Activated CD8-positive, alpha-beta T cell treated with anti-CD3 and anti-CD28 coated beads for 36 hours (primary cell): ENCODE results near the gene MSH4. TPM values are rescaled to one million over a fixed set of nuclear protein-coding genes. Genes with fewer than 3 reads are reported as not detected.
A peak's percentile ranks its signal among the peaks of the same experiment; 100 is the strongest.
"Not testable (repeated sequence)": the region's sequence is repeated elsewhere in the genome, so short reads cannot be mapped to it uniquely, and the experiment has no call there.

ENCODE experiments used
- ATAC-seq: fragments of 200-7000 bp; cut with Tn5 transposase; one replicate; pipeline ENCODE4 v1.10.0; 2021; ENCODE audit warnings: mild to moderate bottlenecking, moderate library complexity
- CTCF ChIA-PET: fragments of 350-600 bp; sonication (Branson Sonifier 250); formaldehyde crosslinking; loops from one replicate; lab custom pipeline; 2021; ENCODE audit warnings: antibody characterized with exemption; lab: Charles Lee
- POLR2A ChIA-PET: fragments of 350-600 bp; sonication (Branson Sonifier 250); formaldehyde crosslinking; loops from one replicate; lab custom pipeline; 2021; ENCODE audit warnings: antibody characterized with exemption; lab: Charles Lee
- DNase-seq: peaks from one replicate; pipeline ENCODE4 v3.0.0-alpha.2; 2020
- H3K27ac Mint-ChIP-seq: one replicate; pipeline ENCODE4 v1.8.0; 2021; ENCODE audit warnings: mild to moderate bottlenecking, mixed read lengths
- H3K27me3 Mint-ChIP-seq: one replicate; pipeline ENCODE4 v1.8.0; 2021; ENCODE audit warnings: mixed read lengths
- H3K36me3 Mint-ChIP-seq: one replicate; pipeline ENCODE4 v1.8.0; 2021; ENCODE audit warnings: low read depth, mixed read lengths
- H3K4me1 Mint-ChIP-seq: one replicate; pipeline ENCODE4 v1.8.0; 2021; ENCODE audit warnings: low read depth, mixed read lengths
- H3K4me3 Mint-ChIP-seq: one replicate; pipeline ENCODE4 v1.8.0; 2021; ENCODE audit warnings: mild to moderate bottlenecking, moderate library complexity, mixed read lengths
- H3K9me3 Mint-ChIP-seq: one replicate; pipeline ENCODE4 v1.8.0; 2021; ENCODE audit warnings: mixed read lengths
- intact Hi-C: fragments of 100-400 bp; cut with micrococcal nuclease; formaldehyde crosslinking; loops from one replicate; pipeline ENCODE4 v1.10.0; 2022
- total RNA-seq, 2 experiments: library from RNA; stranded (reverse); gene quantifications; one replicate each; pipeline ENCODE4 v1.2.3, GENCODE V29; 2021
- TF ChIP-seq, protein P1 (sequence below): fragments of 200-600 bp; IDR thresholded peaks from one replicate; pipeline ENCODE4 v1.8.0; 2022; ENCODE audit warnings: antibody characterized with exemption, mild to moderate bottlenecking

The MSH4 gene
- total RNA-seq, 2 experiments from 2014 or later: 0.16 to 0.32 TPM

DNA sequence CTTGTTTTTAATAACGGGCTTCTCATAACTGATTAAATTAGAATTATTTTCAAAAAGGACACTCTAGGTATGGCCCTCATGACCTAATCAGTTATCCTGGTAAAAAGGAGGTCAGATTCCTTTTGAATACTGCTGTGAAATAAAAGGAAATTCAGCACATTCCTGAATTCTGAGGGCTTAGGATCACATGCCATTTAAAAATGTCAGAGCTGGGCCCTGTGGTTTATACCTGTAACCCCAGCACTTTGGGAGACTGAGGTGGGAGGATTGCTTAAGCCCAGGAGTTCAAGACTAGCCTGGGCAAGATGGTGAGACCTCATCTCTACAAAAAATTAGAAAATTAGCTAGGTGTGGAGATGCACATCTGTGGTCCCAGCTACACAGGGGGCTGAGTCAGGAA is 28.7 kb upstream of the MSH4 start:
- ChIA-PET CTCF (no interaction called here), POLR2A (interaction anchor here (2.9 kb wide), 1 partner anchor 19 kb away, joined by 10 read pairs; the partner anchor contains the start of gene RABGGTB)
- Mint-ChIP-seq H3K27me3 (no peaks in the 10 kb centered on the region), H3K4me3 (no peak overlapping the region), H3K9me3 (no peaks in the 10 kb centered on the region), H3K36me3 (no peaks in the 10 kb centered on the region), H3K27ac (no peak overlapping the region), H3K4me1 (no peaks in the 10 kb centered on the region)
- no peak for DNase-seq
- intact Hi-C loops: no loop called here
- no peak for ATAC-seq
- TF ChIP-seq, protein P1, sequence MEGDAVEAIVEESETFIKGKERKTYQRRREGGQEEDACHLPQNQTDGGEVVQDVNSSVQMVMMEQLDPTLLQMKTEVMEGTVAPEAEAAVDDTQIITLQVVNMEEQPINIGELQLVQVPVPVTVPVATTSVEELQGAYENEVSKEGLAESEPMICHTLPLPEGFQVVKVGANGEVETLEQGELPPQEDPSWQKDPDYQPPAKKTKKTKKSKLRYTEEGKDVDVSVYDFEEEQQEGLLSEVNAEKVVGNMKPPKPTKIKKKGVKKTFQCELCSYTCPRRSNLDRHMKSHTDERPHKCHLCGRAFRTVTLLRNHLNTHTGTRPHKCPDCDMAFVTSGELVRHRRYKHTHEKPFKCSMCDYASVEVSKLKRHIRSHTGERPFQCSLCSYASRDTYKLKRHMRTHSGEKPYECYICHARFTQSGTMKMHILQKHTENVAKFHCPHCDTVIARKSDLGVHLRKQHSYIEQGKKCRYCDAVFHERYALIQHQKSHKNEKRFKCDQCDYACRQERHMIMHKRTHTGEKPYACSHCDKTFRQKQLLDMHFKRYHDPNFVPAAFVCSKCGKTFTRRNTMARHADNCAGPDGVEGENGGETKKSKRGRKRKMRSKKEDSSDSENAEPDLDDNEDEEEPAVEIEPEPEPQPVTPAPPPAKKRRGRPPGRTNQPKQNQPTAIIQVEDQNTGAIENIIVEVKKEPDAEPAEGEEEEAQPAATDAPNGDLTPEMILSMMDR: no peak

DNA sequence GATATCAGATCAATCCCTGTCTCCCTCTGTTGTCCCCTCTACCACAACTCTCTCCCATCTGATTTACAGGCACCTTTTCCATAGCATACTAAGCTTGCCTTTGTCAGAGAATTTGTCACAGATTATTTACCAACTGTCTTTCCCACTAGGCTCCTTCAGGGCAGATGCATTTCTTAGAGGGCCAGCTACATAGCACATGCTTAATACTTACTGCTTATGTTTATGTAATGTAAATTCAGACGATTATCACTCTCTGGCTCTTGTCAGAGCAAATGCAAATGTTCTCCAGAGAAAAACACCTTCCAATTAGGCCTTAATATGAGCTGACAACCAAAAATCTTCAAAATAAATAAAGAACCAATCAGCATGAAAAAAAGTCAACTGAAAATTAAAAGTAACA is 25.9 kb upstream of the MSH4 start:
- Mint-ChIP-seq H3K4me3 (no peak overlapping the region), H3K36me3 (no peaks in the 10 kb centered on the region), H3K9me3 (no peaks in the 10 kb centered on the region), H3K4me1 (no peaks in the 10 kb centered on the region), H3K27ac (no peak overlapping the region), H3K27me3 (peaks cover 3% of the 10 kb centered on the region)
- ChIA-PET POLR2A (no interaction called here), CTCF (no interaction called here)
- DNase-seq (no peak), ATAC-seq (no peak)
- TF ChIP-seq, protein P1: no peak
- intact Hi-C loops: no loop called here

DNA sequence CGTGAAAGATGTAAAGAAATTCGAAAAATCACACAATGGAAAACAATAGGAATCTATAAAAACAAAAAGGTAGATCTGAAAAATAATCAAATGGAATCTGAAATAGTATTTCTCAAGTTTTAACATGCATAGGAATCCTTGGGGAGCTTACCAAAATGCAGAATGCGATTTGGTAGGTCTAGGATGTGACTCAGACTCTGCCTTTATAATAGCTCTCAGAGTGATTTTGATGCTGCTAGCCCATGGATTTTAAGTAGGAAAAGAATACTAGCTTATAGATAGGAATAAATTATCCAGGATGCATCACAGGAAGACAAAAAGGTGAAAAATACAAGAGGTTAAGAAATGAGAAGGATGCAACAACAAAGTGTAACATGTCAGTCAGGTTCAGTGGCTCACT is 24.7 kb upstream of the MSH4 start:
- ChIA-PET POLR2A (no interaction called here), CTCF (no interaction called here)
- no peak for DNase-seq
- no peaks in the 10 kb centered on the region for H3K4me1 Mint-ChIP-seq
- ATAC-seq: no peak
- H3K4me3 Mint-ChIP-seq: no peak overlapping the region
- no peak overlapping the region for H3K27ac Mint-ChIP-seq
- peaks cover 3% of the 10 kb centered on the region for H3K27me3 Mint-ChIP-seq
- H3K9me3 Mint-ChIP-seq: no peaks in the 10 kb centered on the region
- TF ChIP-seq, protein P1: no peak
- intact Hi-C loops: no loop called here
- H3K36me3 Mint-ChIP-seq: no peaks in the 10 kb centered on the region

DNA sequence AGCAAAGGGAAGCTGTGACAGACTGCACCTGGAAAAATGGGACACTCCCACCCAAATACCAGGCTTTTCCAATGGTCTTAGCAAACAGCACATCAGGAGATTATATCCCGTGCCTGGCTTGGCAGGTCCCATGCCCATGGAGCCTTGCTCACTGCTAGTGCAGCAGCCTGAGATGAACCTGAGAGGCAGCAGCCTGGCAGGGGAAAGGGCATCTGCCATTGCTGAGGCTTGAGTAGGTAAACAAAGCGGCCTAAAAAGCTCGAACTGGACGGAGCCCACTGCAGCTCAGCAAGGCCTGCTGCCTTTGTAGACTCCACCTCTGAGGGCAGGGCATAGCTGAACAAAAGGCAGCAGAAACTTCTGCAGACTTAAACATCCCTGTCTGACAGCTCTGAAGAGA is 18.9 kb upstream of the MSH4 start:
- DNase-seq, CTCF ChIA-PET, intact Hi-C loops, H3K4me3 Mint-ChIP-seq, H3K27ac Mint-ChIP-seq, H3K27me3 Mint-ChIP-seq, ATAC-seq, H3K9me3 Mint-ChIP-seq, H3K4me1 Mint-ChIP-seq, H3K36me3 Mint-ChIP-seq: not testable (repeated sequence)
- POLR2A ChIA-PET: interaction anchor here (1.9 kb wide), 1 partner anchor 71 kb away, joined by 4 read pairs; no protein-coding TSS in a partner anchor

DNA sequence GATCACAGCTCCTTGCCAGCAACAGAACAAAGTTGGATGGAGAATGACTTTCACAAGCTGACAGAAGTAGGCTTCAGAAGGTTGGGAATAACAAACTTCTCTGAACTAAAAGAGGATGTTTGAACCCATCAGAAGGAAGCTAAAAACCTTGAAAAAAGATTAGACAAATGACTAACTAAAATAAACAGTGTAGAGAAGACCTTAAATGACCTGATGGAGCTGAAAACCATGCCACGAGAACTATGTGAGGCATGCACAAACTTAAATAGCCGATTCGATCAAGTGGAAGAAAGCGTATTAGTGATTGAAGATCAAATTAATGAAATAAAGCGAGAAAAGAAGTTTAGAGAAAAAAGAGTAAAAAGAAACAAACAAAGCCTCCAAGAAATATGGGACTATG is 18.0 kb upstream of the MSH4 start:
- H3K27me3 Mint-ChIP-seq, H3K36me3 Mint-ChIP-seq, intact Hi-C loops, H3K4me1 Mint-ChIP-seq, ATAC-seq, H3K4me3 Mint-ChIP-seq, H3K9me3 Mint-ChIP-seq, H3K27ac Mint-ChIP-seq, CTCF ChIA-PET, DNase-seq: not testable (repeated sequence)
- POLR2A ChIA-PET: interaction anchor here (1.9 kb wide), 1 partner anchor 72 kb away, joined by 4 read pairs; no protein-coding TSS in a partner anchor

DNA sequence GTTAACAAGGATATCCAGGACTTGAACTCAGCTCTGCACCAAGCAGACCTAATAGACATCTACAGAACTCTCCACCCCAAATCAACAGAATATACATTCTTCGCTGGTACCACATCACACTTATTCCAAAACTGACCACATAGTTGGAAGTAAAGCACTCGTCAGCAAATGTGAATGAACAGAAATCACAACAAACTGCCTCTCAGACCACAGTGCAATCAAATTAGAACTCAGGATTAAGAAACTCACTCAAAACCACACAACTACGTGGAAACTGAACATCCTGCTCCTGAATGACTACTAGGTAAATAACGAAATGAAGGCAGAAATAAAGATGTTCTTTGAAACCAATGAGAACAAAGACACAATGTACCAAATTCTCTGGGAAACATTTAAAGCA is 16.5 kb upstream of the MSH4 start:
- DNase-seq, POLR2A ChIA-PET, H3K27ac Mint-ChIP-seq, H3K4me1 Mint-ChIP-seq, H3K36me3 Mint-ChIP-seq, H3K9me3 Mint-ChIP-seq, CTCF ChIA-PET, H3K4me3 Mint-ChIP-seq, ATAC-seq, intact Hi-C loops, H3K27me3 Mint-ChIP-seq: not testable (repeated sequence)

DNA sequence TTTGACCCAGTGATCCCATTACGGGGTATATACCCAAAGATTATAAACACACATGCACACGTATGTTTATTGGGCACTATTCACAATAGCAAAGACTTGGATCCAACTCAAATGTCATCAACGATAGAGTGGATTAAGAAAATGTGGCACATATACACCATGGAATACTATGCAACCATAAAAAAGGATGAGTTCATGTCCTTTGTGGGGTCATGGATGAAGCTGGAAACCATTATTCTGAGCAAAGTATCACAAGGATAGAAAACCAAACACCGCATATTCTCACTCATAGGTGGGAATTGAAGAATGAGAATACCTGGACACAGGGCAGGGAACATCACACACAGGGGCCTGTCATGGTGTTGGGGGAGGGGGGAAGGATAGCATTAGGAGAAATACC is 12.8 kb upstream of the MSH4 start:
- Mint-ChIP-seq H3K4me3 (peak overlapping the region; percentile 36), H3K27ac (peak overlapping the region; percentile 38), H3K36me3 (peaks cover 29% of the 10 kb centered on the region), H3K4me1 (peaks cover 11% of the 10 kb centered on the region)
- intact Hi-C loops, ATAC-seq, DNase-seq, H3K9me3 Mint-ChIP-seq, CTCF ChIA-PET, POLR2A ChIA-PET, H3K27me3 Mint-ChIP-seq: not testable (repeated sequence)
